Mucosa of descending colon (tissue), 3 donors: ENCODE measurements around the gene PMS1. TPM values are rescaled to one million over a fixed set of nuclear protein-coding genes. Genes with fewer than 3 reads are reported as not detected.
A peak's percentile ranks its signal among the peaks of the same experiment; 100 is the strongest.
"Not testable (repeated sequence)": the region's sequence is repeated elsewhere in the genome, so short reads cannot be mapped to it uniquely, and the experiment has no call there.

Source experiments
- ATAC-seq: fragments of 200-7000 bp; cut with Tn5 transposase; one replicate; pipeline ENCODE4 v1.9.1; 2020; ENCODE audit warnings: mild to moderate bottlenecking, moderate library complexity
- DNase-seq, 3 donors: peaks; one replicate each; pipeline ENCODE4 v3.0.0-alpha.2; 2020
- H3K36me3 ChIP-seq: fragments of 200-600 bp; one replicate; pipeline ENCODE4 v1.8.0; 2021; ENCODE audit warnings: low read depth, mild to moderate bottlenecking
- H3K4me1 ChIP-seq: fragments of 200-600 bp; one replicate; pipeline ENCODE4 v1.8.0; 2021; ENCODE audit warnings: low read depth, mild to moderate bottlenecking
- H3K4me3 ChIP-seq: fragments of 200-600 bp; one replicate; pipeline ENCODE4 v1.8.0; 2021; ENCODE audit warnings: mild to moderate bottlenecking
- H3K9me3 ChIP-seq: fragments of 200-600 bp; one replicate; pipeline ENCODE4 v1.8.0; 2021; ENCODE audit warnings: mild to moderate bottlenecking
- intact Hi-C, 2 donors: fragments of 100-400 bp; cut with DNase I in 1 of 2; cut with micrococcal nuclease in 1 of 2; formaldehyde crosslinking; loops; one replicate each; pipeline versions ENCODE4 v1.11.0 to v1.11.1; 2022; cut with DNase I, micrococcal nuclease
- total RNA-seq, 3 donors: library from RNA; stranded (reverse); fragmentation: NEBNext Ultra II Directional in 2 of 3; extraction: Animal tissue kit (Norgen Biotek cat#: 25700) in 2 of 3; gene quantifications; one replicate each; pipeline versions ENCODE4 v1.2.1 to v1.2.4, GENCODE V29; 2021 to 2023
- TF ChIP-seq, protein P1 (sequence below): fragments of 200-600 bp; IDR thresholded peaks from one replicate; pipeline ENCODE4 v1.8.0; 2022; ENCODE audit warnings: antibody characterized with exemption, mild to moderate bottlenecking
- donor health status: DM: no; HTN: no; CAD: no; lungs with moderate emphysema.
- donor health status: DM: no; HTN: no; CAD: no.
- donor health status: DM: no; HTN: yes; CAD: no.

The PMS1 gene
- total RNA-seq, 3 donors from 2014 or later = 13.5 to 30.3 (median 17.2) TPM

GRCh38 chr2:189880429-189880828 is 96.2 kb downstream of the PMS1 start:
- TF ChIP-seq, protein P1, sequence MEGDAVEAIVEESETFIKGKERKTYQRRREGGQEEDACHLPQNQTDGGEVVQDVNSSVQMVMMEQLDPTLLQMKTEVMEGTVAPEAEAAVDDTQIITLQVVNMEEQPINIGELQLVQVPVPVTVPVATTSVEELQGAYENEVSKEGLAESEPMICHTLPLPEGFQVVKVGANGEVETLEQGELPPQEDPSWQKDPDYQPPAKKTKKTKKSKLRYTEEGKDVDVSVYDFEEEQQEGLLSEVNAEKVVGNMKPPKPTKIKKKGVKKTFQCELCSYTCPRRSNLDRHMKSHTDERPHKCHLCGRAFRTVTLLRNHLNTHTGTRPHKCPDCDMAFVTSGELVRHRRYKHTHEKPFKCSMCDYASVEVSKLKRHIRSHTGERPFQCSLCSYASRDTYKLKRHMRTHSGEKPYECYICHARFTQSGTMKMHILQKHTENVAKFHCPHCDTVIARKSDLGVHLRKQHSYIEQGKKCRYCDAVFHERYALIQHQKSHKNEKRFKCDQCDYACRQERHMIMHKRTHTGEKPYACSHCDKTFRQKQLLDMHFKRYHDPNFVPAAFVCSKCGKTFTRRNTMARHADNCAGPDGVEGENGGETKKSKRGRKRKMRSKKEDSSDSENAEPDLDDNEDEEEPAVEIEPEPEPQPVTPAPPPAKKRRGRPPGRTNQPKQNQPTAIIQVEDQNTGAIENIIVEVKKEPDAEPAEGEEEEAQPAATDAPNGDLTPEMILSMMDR = no peak
- Histone ChIP-seq H3K4me3 (no peak overlapping the region), H3K36me3 (no peaks in the 10 kb centered on the region), H3K4me1 (no peaks in the 10 kb centered on the region), H3K9me3 (no peaks in the 10 kb centered on the region)
- intact Hi-C loops = no loop called here
- DNase-seq (no peak), ATAC-seq (no peak)

- Histone ChIP-seq H3K4me3 (no peak overlapping the region), H3K4me1 (no peaks in the 10 kb centered on the region), H3K9me3 (no peaks in the 10 kb centered on the region), H3K36me3 (no peaks in the 10 kb centered on the region)
- no peak for DNase-seq
- TF ChIP-seq, protein P1 = no peak
- intact Hi-C loops = no loop called here
- no peak for ATAC-seq
These were observed 96.7 kb downstream of the PMS1 start for GRCh38 chr2:189880832-189881492.

GRCh38 chr2:189885368-189885767 is 101.1 kb downstream of the PMS1 start:
- DNase-seq (no peak), ATAC-seq (no peak)
- intact Hi-C loops = no loop called here
- Histone ChIP-seq H3K9me3 (no peaks in the 10 kb centered on the region), H3K4me3 (no peak overlapping the region), H3K36me3 (no peaks in the 10 kb centered on the region), H3K4me1 (no peaks in the 10 kb centered on the region)
- TF ChIP-seq, protein P1 = no peak

DNA sequence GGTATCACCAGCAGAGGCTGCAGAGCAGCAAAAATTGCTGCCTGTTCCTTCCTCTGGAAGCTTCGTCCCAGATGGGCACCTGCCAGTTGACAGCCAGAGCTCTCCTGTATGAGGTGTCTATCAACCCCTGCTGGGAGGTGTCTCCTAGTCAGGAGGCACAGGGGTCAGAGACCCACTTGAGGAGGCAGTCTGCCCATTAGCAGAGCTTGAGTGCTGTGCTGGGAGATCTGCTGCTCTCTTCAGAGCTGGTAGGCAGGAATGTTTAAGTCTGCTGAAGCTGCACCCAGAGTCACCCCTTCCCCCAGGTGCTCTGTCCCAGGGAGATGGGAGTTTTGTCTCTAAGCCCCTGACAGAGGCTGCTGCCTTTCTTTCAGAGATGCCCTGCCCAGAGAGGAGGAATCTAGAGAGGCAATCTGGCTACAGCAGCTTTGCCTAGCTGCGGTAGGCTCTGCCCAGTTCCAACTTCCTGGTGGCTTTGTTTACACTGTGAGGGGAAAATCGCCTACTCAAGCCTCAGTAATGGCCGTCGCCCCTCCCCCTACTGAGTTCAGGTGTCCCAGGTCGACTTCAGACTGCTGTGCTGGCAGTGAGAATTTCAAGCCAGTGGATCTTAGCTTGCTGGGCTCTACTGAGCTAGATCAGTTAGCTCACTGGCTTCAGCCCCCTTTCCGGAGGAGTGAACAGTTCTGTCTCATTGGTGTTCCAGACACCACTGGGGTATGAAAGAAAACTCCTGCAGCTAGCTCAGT is 108.5 kb downstream of the PMS1 start:
- H3K9me3 ChIP-seq, intact Hi-C loops, H3K36me3 ChIP-seq, H3K4me1 ChIP-seq, H3K4me3 ChIP-seq: not testable (repeated sequence)
- ATAC-seq = peak; percentile 30
- DNase-seq = peak in 2 of 3 donors; percentile 11 to 37

DNA sequence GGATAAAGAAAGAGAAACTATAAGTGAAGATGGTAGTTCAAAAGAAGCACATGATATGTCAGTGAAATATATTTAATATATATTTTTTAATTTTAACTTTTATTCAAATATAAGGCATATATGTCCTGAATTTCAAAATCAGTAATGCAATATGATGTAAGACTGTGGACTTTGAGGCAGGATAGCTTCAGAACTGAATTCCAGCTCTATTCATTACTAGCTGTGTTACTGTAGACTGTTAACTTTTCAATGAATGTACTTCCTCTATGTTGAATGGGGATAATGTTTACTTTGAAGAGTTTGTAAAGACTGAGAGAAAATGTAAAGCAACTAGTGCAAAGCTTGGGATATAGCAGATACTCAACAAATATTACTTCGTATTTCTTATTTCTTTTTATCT is 112.6 kb downstream of the PMS1 start:
- TF ChIP-seq, protein P1 = no peak

GRCh38 chr2:189899101-189899500 is 114.9 kb downstream of the PMS1 start:
- no peaks in the 10 kb centered on the region for H3K4me1 ChIP-seq
- DNase-seq (no peak), ATAC-seq (no peak)
- intact Hi-C loops = no loop called here
- no peak overlapping the region for H3K4me3 ChIP-seq
- no peaks in the 10 kb centered on the region for H3K36me3 ChIP-seq
- no peaks in the 10 kb centered on the region for H3K9me3 ChIP-seq
- TF ChIP-seq, protein P1 = no peak

More for the DNA sequence above, 112.6 kb downstream of the PMS1 start:
- no peak overlapping the region for H3K4me3 ChIP-seq
- no peak for ATAC-seq
- intact Hi-C loops = no loop called here
- no peak for DNase-seq
- H3K36me3 ChIP-seq = no peaks in the 10 kb centered on the region
- H3K4me1 ChIP-seq = no peaks in the 10 kb centered on the region
- H3K9me3 ChIP-seq = no peaks in the 10 kb centered on the region
